ENCODE data around the gene SSTR3. TPM values are rescaled to one million over a fixed set of nuclear protein-coding genes. Genes with fewer than 3 reads are reported as not detected.

The SSTR3 gene
- total and polyA plus RNA-seq, 2 donors from 2014 or later, result 0.13 to 0.56 TPM

GRCh38 chr22:37239336-37240239 is 27.3 kb upstream of the SSTR3 start:
- Histone ChIP-seq H3K36me3 (ENCODE audit: control insufficient read depth in 2 of 3, insufficient read depth in 3 of 3, low read length in 3 of 3) (no peaks in the 10 kb centered on the region), H3K27me3 (ENCODE audit: control insufficient read depth, insufficient read depth, low read length) (no peaks in the 10 kb centered on the region), H3K27ac (ENCODE audit: low read depth in 2 of 2, low read length in 2 of 2) (no peak overlapping the region), H3K9me3 (ENCODE audit: control insufficient read depth in 2 of 3, insufficient read depth in 1 of 3, low read length in 3 of 3) (no peaks in the 10 kb centered on the region), H3K4me1 (ENCODE audit: control insufficient read depth in 2 of 3, insufficient read depth in 2 of 3, low read depth in 1 of 3, low read length in 3 of 3) (no peaks in the 10 kb centered on the region), H3K9ac (ENCODE audit: low read length in 3 of 3) (no peak overlapping the region), H3K4me3 (ENCODE audit: low read length in 3 of 3) (no peak overlapping the region)
- no peak for TF ChIP-seq CTCF (IDR thresholded peaks at IDR 0.05; ENCODE audit: borderline replicate concordance, extremely low read depth, insufficient read depth)
- no peak for FAIRE-seq
- intact Hi-C loops (cut with DNase I), result no loop called here
- no peak for DNase-seq

GRCh38 chr22:37237371-37238268 is 25.3 kb upstream of the SSTR3 start:
- FAIRE-seq, result no peak
- Histone ChIP-seq H3K4me1 (ENCODE audit: control insufficient read depth in 2 of 3, insufficient read depth in 2 of 3, low read depth in 1 of 3, low read length in 3 of 3) (no peaks in the 10 kb centered on the region), H3K4me3 (ENCODE audit: low read length in 3 of 3) (no peak overlapping the region), H3K27ac (ENCODE audit: low read depth in 2 of 2, low read length in 2 of 2) (no peak overlapping the region), H3K9ac (ENCODE audit: low read length in 3 of 3) (no peak overlapping the region), H3K9me3 (ENCODE audit: control insufficient read depth in 2 of 3, insufficient read depth in 1 of 3, low read length in 3 of 3) (no peaks in the 10 kb centered on the region), H3K27me3 (ENCODE audit: control insufficient read depth, insufficient read depth, low read length) (no peaks in the 10 kb centered on the region), H3K36me3 (ENCODE audit: control insufficient read depth in 2 of 3, insufficient read depth in 3 of 3, low read length in 3 of 3) (no peaks in the 10 kb centered on the region)
- no peak for TF ChIP-seq CTCF (IDR thresholded peaks at IDR 0.05; ENCODE audit: borderline replicate concordance, extremely low read depth, insufficient read depth)
- DNase-seq, result peak in 2 of 5 donors; percentile 33 to 59
- intact Hi-C loops (cut with DNase I), result no loop called here

- Histone ChIP-seq H3K27me3 (ENCODE audit: control insufficient read depth, insufficient read depth, low read length) (no peaks in the 10 kb centered on the region), H3K36me3 (ENCODE audit: control insufficient read depth in 2 of 3, insufficient read depth in 3 of 3, low read length in 3 of 3) (no peaks in the 10 kb centered on the region), H3K9me3 (ENCODE audit: control insufficient read depth in 2 of 3, insufficient read depth in 1 of 3, low read length in 3 of 3) (no peaks in the 10 kb centered on the region), H3K27ac (ENCODE audit: low read depth in 2 of 2, low read length in 2 of 2) (no peak overlapping the region), H3K9ac (ENCODE audit: low read length in 3 of 3) (no peak overlapping the region), H3K4me3 (ENCODE audit: low read length in 3 of 3) (no peak overlapping the region), H3K4me1 (ENCODE audit: control insufficient read depth in 2 of 3, insufficient read depth in 2 of 3, low read depth in 1 of 3, low read length in 3 of 3) (no peaks in the 10 kb centered on the region)
- no peak for TF ChIP-seq CTCF (IDR thresholded peaks at IDR 0.05; ENCODE audit: borderline replicate concordance, extremely low read depth, insufficient read depth)
- DNase-seq (peak in 1 of 5 donors; percentile 24), FAIRE-seq (no peak)
- intact Hi-C loops (cut with DNase I), result no loop called here
These were observed 23.8 kb upstream of the SSTR3 start for GRCh38 chr22:37235897-37236607.

Measured in kidney (tissue), 14 donors.